ENCODE data around the gene CPED1.

The CPED1 gene

GRCh38 chr7:121323515-121324302 lies 335.2 kb downstream of the CPED1 start:
- no peak for DNase-seq (ENCODE audit: low read depth)

DNA sequence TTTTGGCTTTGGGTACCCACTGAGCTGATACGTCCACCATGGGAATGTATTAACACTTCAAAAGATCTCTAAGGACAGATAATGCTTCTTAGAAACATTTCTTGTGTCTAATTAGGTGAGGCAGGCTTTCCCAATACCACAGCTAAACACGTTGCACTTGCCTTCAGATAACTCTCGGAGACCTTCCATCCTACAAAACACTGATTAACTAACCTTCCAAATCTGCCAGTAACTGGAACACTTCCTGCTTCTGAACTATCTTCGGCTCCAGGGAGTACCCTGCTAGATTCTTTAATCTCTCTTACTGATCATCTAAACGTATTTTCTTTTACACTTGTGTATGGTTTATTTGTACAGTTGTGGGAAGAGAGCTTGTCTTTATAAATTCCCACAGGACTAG lies 339.2 kb downstream of the CPED1 start:
- no peak for DNase-seq (ENCODE audit: low read depth)

DNA sequence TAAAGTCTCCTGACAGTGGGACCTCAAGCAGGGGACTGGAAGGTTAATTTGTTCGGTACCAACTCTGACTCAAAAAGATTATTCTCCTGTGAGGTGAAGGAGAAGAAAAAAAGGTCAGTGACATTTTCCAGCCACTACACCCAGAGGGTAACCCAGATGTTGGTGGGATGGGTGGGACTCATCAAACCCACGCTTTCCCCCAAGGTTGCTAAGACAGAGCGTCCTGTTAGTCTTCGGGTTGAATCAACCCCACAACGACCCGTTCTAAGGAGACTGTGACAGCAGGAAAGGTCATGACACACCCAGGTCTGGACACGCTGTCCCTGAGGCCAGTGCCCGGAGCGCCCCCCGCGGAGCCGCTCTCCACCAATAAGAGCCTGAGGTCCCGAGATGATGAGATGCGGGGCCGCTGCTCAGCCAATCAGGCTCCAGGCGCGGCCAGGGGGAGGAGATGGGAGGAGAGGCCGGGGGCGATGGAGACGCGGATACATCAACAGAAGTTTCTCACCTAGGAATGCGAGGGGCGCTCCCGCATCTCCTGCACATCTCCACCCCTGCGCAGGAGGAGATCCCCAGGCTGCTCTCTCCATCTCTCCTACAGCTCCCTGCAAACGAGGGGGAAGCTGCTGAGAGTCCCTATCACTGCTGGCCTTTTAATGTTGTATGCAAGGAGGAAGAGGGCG lies 340.1 kb downstream of the CPED1 start, which contains the start of gene WNT16:
WNT16 (plus strand) TSS at position 493 of the 683 bp plus-strand sequence. CDS start 293 bp downstream, outside the sequence.
- no peak for DNase-seq (ENCODE audit: low read depth)

- DNase-seq (ENCODE audit: low read depth) = no peak
These were observed 340.9 kb downstream of the CPED1 start for GRCh38 chr7:121329191-121330052.

- no peak for DNase-seq (ENCODE audit: low read depth)
These were observed 341.7 kb downstream of the CPED1 start for GRCh38 chr7:121330053-121330833.

DNA sequence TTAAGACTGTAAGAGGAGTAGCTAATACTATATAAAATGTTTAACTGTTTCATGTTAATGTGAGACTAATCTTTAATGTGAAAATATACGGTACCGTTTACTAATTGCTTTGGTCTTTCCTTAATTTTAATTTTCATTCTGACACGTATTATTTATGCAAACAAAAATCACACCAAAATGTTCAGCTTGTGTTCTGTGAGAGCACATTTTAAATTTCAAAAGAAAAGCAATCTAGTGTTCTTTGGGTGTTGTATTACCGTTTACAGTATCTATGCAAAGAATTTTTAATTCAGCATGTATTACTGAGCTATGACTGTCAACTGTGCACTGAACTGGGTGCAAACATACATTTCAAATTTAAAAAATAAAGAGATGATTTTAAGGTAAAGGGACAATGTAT lies 342.5 kb downstream of the CPED1 start:
- DNase-seq (ENCODE audit: low read depth) = no peak

DNA sequence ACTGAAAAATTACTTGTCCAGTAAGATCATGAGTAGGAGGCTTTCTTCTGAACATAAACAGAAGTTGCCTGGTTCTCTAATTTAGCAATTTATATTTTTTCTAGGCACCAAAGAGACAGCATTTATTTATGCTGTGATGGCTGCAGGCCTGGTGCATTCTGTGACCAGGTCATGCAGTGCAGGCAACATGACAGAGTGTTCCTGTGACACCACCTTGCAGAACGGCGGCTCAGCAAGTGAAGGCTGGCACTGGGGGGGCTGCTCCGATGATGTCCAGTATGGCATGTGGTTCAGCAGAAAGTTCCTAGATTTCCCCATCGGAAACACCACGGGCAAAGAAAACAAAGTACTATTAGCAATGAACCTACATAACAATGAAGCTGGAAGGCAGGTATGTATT lies 343.1 kb downstream of the CPED1 start:
- no peak for DNase-seq (ENCODE audit: low read depth)

DNA sequence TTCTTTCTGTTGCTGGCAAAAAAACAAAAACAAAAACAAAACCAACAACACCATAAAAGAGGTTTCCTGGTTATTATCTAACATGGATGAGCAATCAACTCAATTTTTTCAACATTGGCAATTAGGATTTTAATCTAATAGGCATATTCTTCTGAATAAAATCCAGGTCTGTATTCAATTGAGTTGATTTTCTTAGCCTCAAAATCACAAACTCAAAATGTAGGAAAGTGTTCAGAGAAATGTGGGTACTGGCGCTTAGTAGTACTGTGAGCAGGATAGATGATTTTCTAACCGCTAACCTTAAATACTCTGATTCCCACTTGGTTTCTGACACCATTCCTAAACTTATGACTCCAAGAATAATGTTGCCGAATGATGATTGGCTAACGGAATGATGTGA lies 345.9 kb downstream of the CPED1 start:
- DNase-seq (ENCODE audit: low read depth) = no peak

DNA sequence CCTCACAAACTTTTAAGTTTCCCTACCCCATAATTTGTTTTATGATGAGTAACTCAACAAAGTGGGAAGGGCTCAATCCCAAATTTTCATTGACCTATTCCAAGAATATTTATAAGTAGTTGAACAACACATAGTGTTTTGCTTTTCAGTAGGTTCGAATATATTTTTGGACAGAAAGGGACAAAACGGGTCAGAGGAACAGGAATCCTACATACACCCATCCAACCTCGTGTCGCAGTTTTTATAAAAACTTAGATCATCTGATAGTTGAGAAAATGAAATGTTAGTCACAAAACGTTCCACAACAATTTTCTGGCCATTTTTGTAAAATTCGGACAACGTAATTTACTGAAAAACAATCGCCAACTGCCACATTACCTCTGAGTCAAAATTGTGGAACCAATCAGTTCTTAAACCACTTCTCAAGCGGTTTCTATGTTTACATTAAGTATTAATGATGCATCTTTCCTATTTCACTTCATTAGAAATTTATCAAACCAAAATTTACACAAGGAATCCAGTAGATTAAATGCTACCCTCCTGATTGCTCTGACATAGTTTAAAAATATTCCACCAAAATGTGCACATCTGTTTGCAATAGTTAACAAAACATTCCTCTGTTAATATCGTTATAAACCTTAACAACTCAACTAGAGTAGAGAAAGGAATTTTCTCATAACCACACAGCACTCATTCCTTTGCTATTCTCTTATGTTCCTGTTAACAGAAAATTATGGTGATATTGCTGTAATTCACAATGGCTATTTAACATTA lies 346.6 kb downstream of the CPED1 start:
- DNase-seq (ENCODE audit: low read depth) = no peak

DNA sequence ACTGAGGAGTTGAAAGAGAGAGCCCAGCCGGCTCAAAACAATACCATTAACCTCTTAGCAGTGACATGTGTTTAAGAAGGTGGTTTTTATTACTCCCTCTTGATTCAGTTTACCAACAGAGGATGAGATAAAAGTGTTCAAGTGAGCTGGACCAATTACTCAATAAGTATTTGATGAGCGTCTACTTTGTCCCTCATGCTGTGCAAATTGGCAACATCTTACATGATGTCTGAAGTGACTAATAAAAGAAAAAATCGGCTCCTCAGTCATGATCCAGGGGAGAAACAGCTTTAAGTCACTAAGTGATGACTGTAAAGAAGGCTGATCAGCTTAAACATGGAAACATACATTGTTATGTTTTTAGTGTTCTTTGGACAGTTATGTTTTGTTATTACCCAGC lies 348.1 kb downstream of the CPED1 start:
- no peak for DNase-seq (ENCODE audit: low read depth)

- DNase-seq (ENCODE audit: low read depth) = no peak
These were observed 348.9 kb downstream of the CPED1 start for GRCh38 chr7:121337398-121337797.

DNA sequence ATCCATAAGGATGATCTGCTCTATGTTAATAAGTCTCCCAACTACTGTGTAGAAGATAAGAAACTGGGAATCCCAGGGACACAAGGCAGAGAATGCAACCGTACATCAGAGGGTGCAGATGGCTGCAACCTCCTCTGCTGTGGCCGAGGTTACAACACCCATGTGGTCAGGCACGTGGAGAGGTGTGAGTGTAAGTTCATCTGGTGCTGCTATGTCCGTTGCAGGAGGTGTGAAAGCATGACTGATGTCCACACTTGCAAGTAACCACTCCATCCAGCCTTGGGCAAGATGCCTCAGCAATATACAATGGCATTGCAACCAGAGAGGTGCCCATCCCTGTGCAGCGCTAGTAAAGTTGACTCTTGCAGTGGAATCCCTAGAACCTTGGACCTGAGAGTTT lies 350.6 kb downstream of the CPED1 start:
- DNase-seq (ENCODE audit: low read depth) = no peak

GRCh38 chr7:121341933-121342332 lies 353.4 kb downstream of the CPED1 start:
- no peak for DNase-seq (ENCODE audit: low read depth)

DNA sequence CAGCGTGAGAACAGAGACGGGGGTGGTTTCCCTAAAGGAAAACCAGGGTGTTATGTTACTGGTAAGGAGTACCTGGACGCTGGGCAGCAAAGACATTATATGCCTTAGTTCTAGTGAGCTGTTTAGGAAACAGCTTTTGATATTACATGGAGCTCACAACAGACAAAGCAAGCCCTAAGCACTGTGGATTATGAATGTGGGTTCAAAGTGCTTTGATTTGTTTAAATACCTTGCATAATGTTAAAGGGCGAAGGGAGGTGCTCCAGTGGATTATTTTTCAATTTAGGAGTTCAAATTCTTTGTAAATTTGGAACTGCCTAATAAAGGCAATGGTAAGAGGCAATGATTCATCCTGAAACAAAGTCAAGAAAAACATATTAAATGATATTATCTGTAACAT lies 354.1 kb downstream of the CPED1 start:
- no peak for DNase-seq (ENCODE audit: low read depth)

GRCh38 chr7:121343302-121343701 lies 354.8 kb downstream of the CPED1 start:
- DNase-seq (ENCODE audit: low read depth) = no peak

DNA sequence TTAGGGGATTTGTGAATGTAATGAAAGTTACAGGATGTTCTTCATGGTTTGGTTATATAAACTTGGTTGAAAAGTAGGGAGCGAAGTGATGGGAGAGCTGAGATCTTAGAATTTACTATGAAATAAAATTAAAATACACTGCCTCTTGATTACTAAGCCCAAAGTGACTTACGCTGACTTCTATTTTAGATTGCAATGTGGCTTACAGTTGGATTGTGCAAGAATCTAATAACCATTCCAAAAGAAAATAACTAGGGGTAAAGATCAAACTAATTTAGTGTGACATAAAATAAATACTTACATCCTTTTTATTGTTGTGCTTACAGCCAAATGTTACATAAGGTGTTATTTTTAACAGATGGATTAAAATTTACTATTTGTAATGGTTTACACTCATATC lies 355.6 kb downstream of the CPED1 start:
- no peak for DNase-seq (ENCODE audit: low read depth)

GRCh38 chr7:121344497-121344896 lies 356.0 kb downstream of the CPED1 start:
- no peak for DNase-seq (ENCODE audit: low read depth)
